Activated CD4-positive, alpha-beta T cell treated with anti-CD3 and anti-CD28 coated beads, Interleukin-2, amount 50 U/mL, for 24 hours (primary cell): Measurements from ENCODE around the gene NMT1.

Experiments
- DNase-seq, 2 donors: peaks; one replicate each; pipeline ENCODE4 v3.0.0-alpha.2; 2020; ENCODE audit warnings: low read depth in 1 of 2, low spot score in 1 of 2

Gene NMT1

GRCh38 chr17:45104029-45104428 is 42.9 kb downstream of the NMT1 start:
- no peak for DNase-seq

- no peak for DNase-seq
Measured at GRCh38 chr17:45104497-45104896, 43.4 kb downstream of the NMT1 start.

- DNase-seq, result no peak
Measured at GRCh38 chr17:45104907-45105624, 43.9 kb downstream of the NMT1 start.

GRCh38 chr17:45106096-45106495 is 45.0 kb downstream of the NMT1 start:
- DNase-seq, result no peak

- no peak for DNase-seq
Measured at GRCh38 chr17:45106582-45106981, 45.5 kb downstream of the NMT1 start.

GRCh38 chr17:45107293-45108010 is 46.3 kb downstream of the NMT1 start:
- DNase-seq, result no peak

- no peak for DNase-seq
Measured at GRCh38 chr17:45108051-45108450, 46.9 kb downstream of the NMT1 start.

GRCh38 chr17:45108595-45109521 is 47.7 kb downstream of the NMT1 start:
- DNase-seq, result no peak

- no peak for DNase-seq
Measured at GRCh38 chr17:45110676-45111611, 49.8 kb downstream of the NMT1 start.

GRCh38 chr17:45111850-45112249 is 50.7 kb downstream of the NMT1 start:
- DNase-seq, result no peak

- DNase-seq, result no peak
Measured at GRCh38 chr17:45112559-45113423, 51.7 kb downstream of the NMT1 start.

- no peak for DNase-seq
Measured at GRCh38 chr17:45113424-45113754, 52.3 kb downstream of the NMT1 start.

- no peak for DNase-seq
Measured at GRCh38 chr17:45114117-45114932, 53.2 kb downstream of the NMT1 start.

- DNase-seq, result no peak
Measured at GRCh38 chr17:45115015-45115625, 54.0 kb downstream of the NMT1 start.

- DNase-seq, result no peak
Measured at GRCh38 chr17:45115871-45116270, 54.8 kb downstream of the NMT1 start.

- no peak for DNase-seq
Measured at GRCh38 chr17:45116434-45117016, 55.4 kb downstream of the NMT1 start.

- DNase-seq, result no peak
Measured at GRCh38 chr17:45117334-45117733, 56.2 kb downstream of the NMT1 start.
